NCI-H526 treated with DMSO at 0.1 percent for 48 hours (cell line): Measurements from ENCODE around the gene CHPT1.

Source experiments
- DNase-seq: peaks from one replicate; lab custom pipeline; 2025; lab: John Stamatoyannopoulos, UW

Gene CHPT1

DNA sequence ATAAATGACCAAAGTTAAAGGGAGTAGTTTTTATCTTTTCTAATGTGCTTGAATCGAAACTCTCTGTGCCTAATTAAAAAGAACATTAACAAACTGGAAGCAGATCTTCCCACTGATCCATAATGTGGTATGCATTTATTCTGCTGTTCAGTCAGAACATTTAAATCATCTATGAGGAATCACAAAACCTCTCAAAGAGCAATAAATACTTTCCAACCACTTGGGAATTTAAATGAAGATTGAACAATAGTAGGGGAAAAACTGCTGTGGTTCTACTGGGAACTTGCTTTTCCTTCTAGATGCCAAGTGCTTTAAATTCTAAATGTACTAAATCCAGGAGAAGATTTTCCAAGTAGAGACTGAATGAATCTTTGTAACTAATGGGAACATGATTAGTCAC is 12.3 kb upstream of the CHPT1 start:
- no peak for DNase-seq

DNA sequence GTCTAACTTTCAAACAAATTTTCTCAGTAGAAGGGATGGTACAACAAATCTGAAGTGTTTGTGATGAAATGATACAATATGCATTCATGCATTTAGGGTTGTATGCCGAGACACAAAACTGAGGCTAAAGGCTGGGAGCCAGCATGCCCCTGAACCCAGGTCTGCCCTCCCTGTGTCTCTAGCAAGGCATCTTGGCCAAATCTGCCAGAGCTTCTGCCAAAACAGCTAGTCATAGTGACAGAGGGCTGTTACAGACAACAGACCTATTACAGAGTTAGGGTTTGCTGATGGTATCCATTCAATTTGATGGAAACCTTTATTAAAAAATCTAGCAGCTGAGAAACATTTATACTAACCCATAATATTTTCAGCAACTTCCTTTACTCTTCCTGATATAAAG is 11.3 kb upstream of the CHPT1 start:
- no peak for DNase-seq

- no peak for DNase-seq
Observed at GRCh38 chr12:101690544-101691098, 6.8 kb upstream of the CHPT1 start.

DNA sequence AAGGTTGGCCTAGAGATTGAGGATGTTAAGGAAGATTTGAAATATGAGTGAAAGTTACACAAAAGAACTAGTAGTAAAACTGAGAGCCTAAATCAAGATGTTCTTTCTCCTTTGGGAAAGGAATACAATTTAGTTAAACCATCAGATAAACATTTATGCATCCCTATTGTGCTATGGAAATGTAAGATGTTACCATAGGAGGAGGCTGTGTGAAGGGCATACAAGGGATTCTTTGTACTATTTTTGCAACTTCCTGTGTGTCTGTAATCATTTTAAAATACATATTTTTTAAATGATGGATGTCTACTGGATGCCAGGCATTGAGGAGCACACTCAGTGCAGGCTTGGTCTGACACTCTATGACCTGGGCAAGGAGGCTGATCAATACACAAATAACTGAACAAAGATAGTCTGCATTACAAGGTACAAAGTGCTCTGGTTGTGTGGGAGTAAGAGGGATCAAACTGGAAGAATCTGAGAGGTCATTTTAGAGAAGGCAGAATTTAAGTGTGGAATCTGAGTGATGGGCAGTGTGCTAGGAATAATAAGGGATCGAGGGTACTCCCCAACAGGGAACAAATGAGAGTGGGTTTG is 5.8 kb upstream of the CHPT1 start:
- no peak for DNase-seq

GRCh38 chr12:101694297-101694848 is 3.1 kb upstream of the CHPT1 start:
- no peak for DNase-seq

GRCh38 chr12:101694986-101695385 is 2.5 kb upstream of the CHPT1 start:
- DNase-seq = no peak

GRCh38 chr12:101695706-101696105 is 1.7 kb upstream of the CHPT1 start:
- no peak for DNase-seq

DNA sequence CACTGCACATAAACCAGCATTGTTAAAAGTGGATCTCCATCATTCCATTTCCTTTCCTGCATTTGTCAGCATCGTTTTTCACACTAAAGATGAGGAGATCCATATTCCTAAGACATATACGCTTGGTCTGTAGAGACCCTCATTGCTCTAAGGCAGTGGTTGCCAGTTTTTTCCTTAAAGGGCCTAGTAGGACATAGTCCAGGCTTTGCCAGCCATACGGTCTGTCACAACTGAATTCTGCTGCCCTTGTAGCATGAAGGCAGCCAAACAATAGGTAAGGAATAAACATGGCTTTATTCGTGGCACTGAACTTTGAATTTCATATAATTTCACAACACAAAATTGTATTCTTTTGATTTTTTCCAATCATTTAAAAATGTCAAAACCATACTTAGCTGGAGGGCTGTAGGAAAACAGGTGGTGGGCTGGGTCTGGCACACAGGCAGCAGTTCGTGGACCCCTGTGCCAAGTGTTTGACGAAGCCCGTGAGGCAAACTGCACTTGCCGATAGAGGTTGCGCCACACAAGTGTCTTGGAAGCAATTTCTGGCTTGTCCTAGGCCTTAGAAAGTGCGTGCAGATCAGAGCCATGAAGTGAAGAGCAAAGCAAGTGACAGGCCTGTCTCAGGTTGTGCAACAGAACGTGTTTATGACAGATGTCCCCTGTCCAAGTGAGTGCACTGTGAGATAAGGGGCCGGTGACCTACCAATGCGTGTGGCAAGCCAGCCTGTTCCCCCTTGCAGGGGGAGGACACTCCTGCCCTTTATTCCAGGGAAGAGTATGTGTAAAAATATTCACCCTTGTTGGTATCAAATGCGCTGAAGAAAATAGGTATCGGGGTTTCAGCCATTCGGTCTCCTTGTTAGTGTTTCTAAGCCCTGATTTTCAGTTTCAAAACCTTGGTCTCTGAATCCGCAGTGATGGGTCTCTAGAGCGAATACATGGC is 916 bp upstream of the CHPT1 start:
- DNase-seq = peak; percentile 47

GRCh38 chr12:101697930-101698799 is 725 bp downstream of the CHPT1 start:
- DNase-seq = peak; percentile 47

DNA sequence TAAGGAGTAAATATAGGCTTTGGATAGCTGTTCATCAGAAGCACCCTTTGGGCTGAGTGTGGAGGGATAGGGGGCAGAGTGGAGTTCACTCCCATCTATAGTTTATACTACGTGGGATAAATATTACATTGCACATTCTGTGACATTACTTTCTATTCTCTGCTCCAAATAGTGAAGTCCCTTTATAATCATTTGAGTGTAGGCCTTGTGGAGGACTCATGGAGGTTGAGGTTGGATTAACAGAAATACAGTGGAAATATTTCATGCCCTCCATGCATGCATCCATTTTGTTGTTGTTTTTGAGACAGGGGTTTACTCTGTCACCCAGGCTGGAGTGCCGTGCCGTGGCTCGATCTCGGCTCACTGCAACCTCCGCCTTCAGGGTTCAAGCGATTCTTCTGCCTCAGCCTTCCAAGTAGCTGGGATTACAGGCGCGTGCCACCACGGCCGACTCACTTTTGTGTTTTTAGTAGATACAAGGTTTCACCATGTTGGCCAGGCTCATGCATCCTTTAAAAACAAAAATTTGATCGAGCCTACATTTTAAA is 1.4 kb downstream of the CHPT1 start:
- peak; percentile 47 for DNase-seq

DNA sequence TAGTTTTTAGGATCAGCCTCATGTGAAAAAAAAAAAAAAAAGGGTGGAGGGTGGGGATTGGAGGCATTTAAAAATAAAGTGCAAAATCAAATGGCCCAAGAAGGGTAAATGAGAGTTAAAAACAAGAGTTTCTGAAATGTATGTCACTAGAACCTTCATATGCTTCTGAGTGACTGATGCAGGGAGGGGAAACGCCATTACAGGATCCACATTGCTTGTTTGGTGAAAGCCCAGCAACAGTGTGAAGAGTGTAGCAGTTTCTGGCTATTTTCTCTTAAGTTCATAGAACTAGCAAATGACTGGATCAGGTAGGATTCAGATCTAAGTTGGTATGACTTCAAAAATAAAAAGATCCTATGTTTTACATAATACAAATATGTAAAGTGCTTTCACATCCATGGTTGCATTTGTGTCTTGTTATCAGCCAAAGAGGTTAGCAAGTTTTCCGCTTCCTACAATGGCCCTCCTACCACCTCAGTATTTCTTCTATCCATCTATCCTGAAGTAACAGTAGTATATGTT is 2.9 kb downstream of the CHPT1 start:
- DNase-seq = no peak

DNA sequence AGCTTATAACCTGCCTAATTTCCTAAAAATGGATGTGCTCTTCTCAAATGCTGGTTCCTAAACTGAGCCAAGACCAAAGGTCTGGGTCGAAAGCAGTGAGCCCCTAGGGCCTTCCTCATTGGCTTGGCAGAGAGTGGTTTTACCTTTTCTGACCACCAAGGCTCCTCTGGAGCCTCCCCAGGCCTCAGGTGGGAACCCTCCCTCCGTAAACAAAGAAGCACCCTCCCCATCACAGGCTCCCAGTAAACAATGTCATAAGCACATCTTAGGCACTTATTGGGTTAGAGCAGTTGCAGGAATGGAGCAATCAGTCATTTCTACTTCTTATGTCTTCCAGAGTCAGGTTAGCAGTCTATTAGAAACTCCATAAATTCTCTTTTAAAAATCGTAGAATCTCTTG is 6.0 kb downstream of the CHPT1 start:
- no peak for DNase-seq

GRCh38 chr12:101706403-101706802 is 9.0 kb downstream of the CHPT1 start:
- no peak for DNase-seq

DNA sequence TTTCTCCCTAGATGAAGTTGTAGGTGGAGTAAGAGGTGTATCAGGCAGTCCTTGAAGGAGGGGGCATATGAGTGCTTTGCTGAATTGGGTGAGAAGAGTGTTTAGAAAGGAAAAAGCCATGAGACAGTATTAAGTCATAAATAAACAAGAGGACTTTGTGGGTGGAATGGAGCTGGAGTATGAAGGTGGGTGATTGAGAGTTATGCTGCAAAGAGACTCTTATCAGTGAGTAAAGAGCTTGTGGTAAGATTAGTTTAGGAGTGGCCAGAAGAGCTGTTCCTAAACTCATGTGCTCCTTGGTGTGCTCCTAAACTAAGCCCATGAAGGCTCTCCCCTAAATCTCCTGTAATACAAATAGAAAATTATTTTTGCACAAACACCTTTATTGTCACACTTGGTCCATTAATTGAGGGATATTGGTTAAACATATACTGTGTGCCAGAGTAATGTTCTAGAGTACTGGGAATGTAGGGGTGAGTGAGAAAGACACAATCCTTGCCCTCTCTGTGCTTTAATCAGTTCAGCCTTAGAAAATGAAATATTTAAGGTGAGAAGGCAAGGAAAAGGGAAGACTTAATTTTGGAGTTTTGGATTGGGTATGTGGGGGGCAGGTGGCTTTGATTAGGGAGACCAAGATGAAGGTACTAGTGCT is 9.8 kb downstream of the CHPT1 start:
- no peak for DNase-seq

- no peak for DNase-seq
Observed at GRCh38 chr12:101710288-101710687, 12.8 kb downstream of the CHPT1 start.

- DNase-seq = no peak
Observed at GRCh38 chr12:101713059-101713682, 15.7 kb downstream of the CHPT1 start.

DNA sequence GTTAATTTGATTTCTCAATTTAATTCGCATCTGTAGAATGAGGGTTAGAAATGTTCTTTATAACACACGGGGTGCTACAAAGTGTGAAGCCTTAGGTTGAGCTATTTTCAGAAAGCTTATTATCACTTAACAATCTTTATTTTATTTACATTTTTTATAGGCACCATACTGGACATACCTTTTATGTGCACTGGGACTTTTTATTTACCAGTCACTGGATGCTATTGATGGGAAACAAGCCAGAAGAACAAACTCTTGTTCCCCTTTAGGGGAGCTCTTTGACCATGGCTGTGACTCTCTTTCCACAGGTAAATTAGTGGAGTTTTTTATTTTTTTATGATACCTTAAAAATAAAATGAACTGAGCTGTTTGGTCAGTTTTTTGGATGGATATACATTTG is 16.5 kb downstream of the CHPT1 start:
- no peak for DNase-seq

DNA sequence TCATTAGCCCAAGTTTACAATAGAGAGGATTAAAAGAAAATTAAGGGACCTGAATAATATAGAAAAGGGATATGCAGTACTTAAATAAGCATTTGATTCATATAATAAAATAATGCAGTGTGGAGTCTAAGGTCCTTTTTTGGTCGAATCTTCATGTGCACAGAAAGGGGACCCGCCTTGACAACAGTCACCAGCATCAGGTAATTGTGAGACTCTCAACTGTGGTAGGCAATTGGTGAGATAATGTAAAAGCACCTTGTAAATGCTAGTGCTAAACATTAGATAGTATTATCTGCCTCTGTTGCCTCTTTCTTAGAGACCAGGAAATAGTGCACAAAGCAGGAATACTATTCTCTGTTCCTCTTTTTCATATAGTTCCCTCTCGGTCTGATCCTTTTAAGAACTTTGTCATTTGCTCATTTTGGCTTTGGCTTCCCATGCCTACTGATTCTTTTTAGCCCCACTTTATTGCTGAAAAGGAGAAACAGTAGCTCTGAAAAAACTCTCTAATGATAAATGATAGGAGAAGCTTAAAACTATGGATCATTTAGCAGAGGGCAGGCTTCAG is 17.5 kb downstream of the CHPT1 start:
- no peak for DNase-seq

DNA sequence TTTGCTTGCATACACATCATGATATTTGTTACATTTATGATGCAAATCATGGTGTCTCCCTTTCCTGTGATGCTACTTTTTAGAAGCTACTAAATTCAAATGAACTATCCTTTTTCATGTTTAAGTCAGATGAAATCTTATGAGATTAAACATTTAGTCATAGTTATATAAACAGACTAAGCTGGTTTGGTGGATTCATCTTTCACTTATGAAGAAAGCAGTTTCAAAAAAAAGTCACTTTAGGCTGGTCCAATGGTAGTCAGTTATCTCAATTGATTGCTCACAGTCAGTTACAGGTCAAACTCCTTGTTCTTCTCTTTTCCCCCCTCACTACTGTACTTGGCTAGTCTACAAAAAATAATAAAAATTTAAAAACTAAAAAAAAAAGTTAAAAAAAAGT is 22.1 kb downstream of the CHPT1 start:
- DNase-seq = no peak

DNA sequence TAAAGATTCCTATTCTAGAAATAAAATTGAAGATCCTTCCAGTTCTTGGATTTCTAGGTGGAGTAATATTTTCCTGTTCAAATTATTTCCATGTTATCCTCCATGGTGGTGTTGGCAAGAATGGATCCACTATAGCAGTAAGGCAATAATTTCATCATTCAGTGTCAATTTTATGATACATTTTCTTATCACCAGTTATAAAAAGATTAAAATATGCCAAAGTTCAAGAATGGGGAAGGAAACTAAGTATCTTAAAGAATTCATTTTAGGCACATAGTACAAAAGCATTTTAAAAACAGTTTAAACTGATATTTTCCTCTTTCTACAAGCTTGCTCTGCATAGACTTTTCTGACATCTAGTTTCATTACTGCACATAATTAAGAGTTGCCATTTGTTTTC is 22.7 kb downstream of the CHPT1 start:
- DNase-seq = no peak
